Natural killer cell (primary cell): ENCODE data around the gene COL8A2. TPM values are rescaled to one million over a fixed set of nuclear protein-coding genes. Genes with fewer than 3 reads are reported as not detected.

Experiments used
- ATAC-seq, 3 donors: fragments of 150-1000 bp in 2 of 3; fragments of 200-7000 bp in 1 of 3; cut with Tn5 transposase; 1 replicate in 1 of 3; 2 replicates in 2 of 3; pipeline ENCODE4 v1.10.0; 2021; ENCODE audit warnings: mild to moderate bottlenecking in 2 of 3, moderate library complexity in 2 of 3
- DNase-seq, 2 donors: peaks; one replicate each; pipeline versions ENCODE4 v3.0.0 to v3.0.0-alpha.2; 2013 to 2021; ENCODE audit warnings: mixed read lengths in 1 of 2
- H3K27ac ChIP-seq: one replicate; pipeline ENCODE4 v1.5.1; 2013; ENCODE audit warnings: mild to moderate bottlenecking, low read length
- H3K27me3 ChIP-seq: one replicate; pipeline ENCODE4 v1.6.1; 2013; ENCODE audit warnings: low read length; ENCODE audit not compliant: control insufficient read depth, insufficient read depth
- H3K36me3 ChIP-seq: one replicate; pipeline ENCODE4 v1.6.1; 2013; ENCODE audit warnings: low read length; ENCODE audit not compliant: control insufficient read depth, insufficient read depth
- H3K4me1 ChIP-seq: one replicate; pipeline ENCODE4 v1.6.1; 2013; ENCODE audit warnings: low read length; ENCODE audit not compliant: control insufficient read depth, insufficient read depth
- H3K4me3 ChIP-seq: one replicate; pipeline ENCODE4 v1.5.1; 2013; ENCODE audit warnings: low read length
- H3K9me3 ChIP-seq: one replicate; pipeline ENCODE4 v1.6.1; 2013; ENCODE audit warnings: low read length; ENCODE audit not compliant: control insufficient read depth, insufficient read depth
- H3K27ac Mint-ChIP-seq, 2 donors: one replicate each; pipeline ENCODE4 v1.8.0; 2022; ENCODE audit warnings: mild to moderate bottlenecking in 2 of 2, mixed read lengths in 2 of 2, moderate library complexity in 1 of 2
- H3K27me3 Mint-ChIP-seq, 2 donors: one replicate each; pipeline ENCODE4 v1.8.0; 2022; ENCODE audit warnings: low read depth in 2 of 2, mixed read lengths in 2 of 2
- H3K36me3 Mint-ChIP-seq: one replicate; pipeline ENCODE4 v1.8.0; 2022; ENCODE audit warnings: mixed read lengths
- H3K4me1 Mint-ChIP-seq, 2 donors: one replicate each; pipeline ENCODE4 v1.8.0; 2022; ENCODE audit warnings: mixed read lengths in 2 of 2
- H3K4me3 Mint-ChIP-seq: one replicate; pipeline ENCODE4 v1.8.0; 2022; ENCODE audit warnings: mild to moderate bottlenecking, moderate library complexity, mixed read lengths
- H3K9me3 Mint-ChIP-seq, 2 donors: one replicate each; pipeline ENCODE4 v1.8.0; 2022; ENCODE audit warnings: mixed read lengths in 2 of 2
- CTCF ChIP-seq: fragments of 200-600 bp; IDR thresholded peaks from one replicate; pipeline ENCODE4 v1.8.0; 2022; ENCODE audit warnings: antibody characterized with exemption
- WGBS: methylation state at CpG from one replicate; pipeline ENCODE4 v1.1.7; 2013; ENCODE audit warnings: missing lambda C conversion rate; ENCODE audit not compliant: insufficient coverage; 5-methylcytosine and 5-hydroxymethylcytosine counted together
- intact Hi-C: fragments of 100-400 bp; cut with micrococcal nuclease; formaldehyde crosslinking; loops from one replicate; pipeline ENCODE4 v1.14.2; 2022
- total RNA-seq, 4 donors: library from RNA; stranded (reverse); fragments of 120-200 nt in 1 of 4; gene quantifications; one replicate each; pipeline versions ENCODE4 v1.2.3 to v1.2.4, GENCODE V29; 2013 to 2022

COL8A2 gene
- total RNA-seq, 3 donors from 2014 or later (not counting 1 experiment from before 2014, with no cell fraction given), result 0.09 to 0.20 (median 0.14) TPM

- ATAC-seq, result no peak
- peak in 1 of 2 donors; percentile 26 for DNase-seq
- H3K27ac Mint-ChIP-seq, result peak overlapping the region; percentile 99 to 100
- no peaks in the 10 kb centered on the region for H3K27me3 Mint-ChIP-seq
- no peaks in the 10 kb centered on the region for H3K9me3 Mint-ChIP-seq
- H3K4me1 Mint-ChIP-seq, result peaks cover 59 to 81% of the 10 kb centered on the region in 2 donors
- Histone ChIP-seq H3K4me3 (peak overlapping the region; percentile 66), H3K4me1 (peaks cover 74% of the 10 kb centered on the region), H3K9me3 (no peaks in the 10 kb centered on the region), H3K36me3 (no peaks in the 10 kb centered on the region), H3K27ac (peak overlapping the region; percentile 96), H3K27me3 (no peaks in the 10 kb centered on the region)
- WGBS, result 75% methylated on average over 4 of the region's 6 CpGs
- intact Hi-C loops, result no loop called here
- no peak for TF ChIP-seq CTCF
- no peaks in the 10 kb centered on the region for H3K36me3 Mint-ChIP-seq
- H3K4me3 Mint-ChIP-seq, result peak overlapping the region; percentile 88
Measured at GRCh38 chr1:36154765-36155407, 29.9 kb upstream of the COL8A2 start.

GRCh38 chr1:36154335-36154734, 29.3 kb upstream of the COL8A2 start:
- DNase-seq (no peak), ATAC-seq (no peak)
- no peak overlapping the region for H3K27ac ChIP-seq
- intact Hi-C loops, result no loop called here
- 94% methylated on average over 6 of the region's 6 CpGs for WGBS
- no peak for TF ChIP-seq CTCF
- H3K9me3 Mint-ChIP-seq, result no peaks in the 10 kb centered on the region
- peak overlapping the region; percentile 99 to 100 for H3K27ac Mint-ChIP-seq
- H3K27me3 ChIP-seq, result no peaks in the 10 kb centered on the region
- H3K4me3 Mint-ChIP-seq, result peak overlapping the region; percentile 69
- H3K36me3 ChIP-seq, result no peaks in the 10 kb centered on the region
- no peak overlapping the region for H3K4me3 ChIP-seq
- H3K4me1 ChIP-seq, result peaks cover 73% of the 10 kb centered on the region
- H3K36me3 Mint-ChIP-seq, result no peaks in the 10 kb centered on the region
- no peaks in the 10 kb centered on the region for H3K9me3 ChIP-seq
- H3K4me1 Mint-ChIP-seq, result peaks cover 59 to 81% of the 10 kb centered on the region in 2 donors
- no peaks in the 10 kb centered on the region for H3K27me3 Mint-ChIP-seq

- DNase-seq (no peak), ATAC-seq (no peak)
- Mint-ChIP-seq H3K9me3 (no peaks in the 10 kb centered on the region), H3K27me3 (no peaks in the 10 kb centered on the region), H3K27ac (peak overlapping the region; percentile 99 to 100), H3K36me3 (no peaks in the 10 kb centered on the region), H3K4me3 (peak overlapping the region; percentile 52), H3K4me1 (peaks cover 61 to 83% of the 10 kb centered on the region in 2 donors)
- Histone ChIP-seq H3K4me3 (no peak overlapping the region), H3K27me3 (no peaks in the 10 kb centered on the region), H3K36me3 (no peaks in the 10 kb centered on the region), H3K4me1 (peaks cover 70% of the 10 kb centered on the region), H3K9me3 (no peaks in the 10 kb centered on the region), H3K27ac (no peak overlapping the region)
- intact Hi-C loops, result no loop called here
- WGBS, result 96% methylated on average over 6 of the region's 6 CpGs
- no peak for TF ChIP-seq CTCF
Measured at GRCh38 chr1:36153476-36153875, 28.5 kb upstream of the COL8A2 start.

- peak overlapping the region; percentile 92 for H3K27ac ChIP-seq
- WGBS, result 15% methylated on average over 3 of the region's 3 CpGs
- H3K4me3 ChIP-seq, result peak overlapping the region; percentile 2
- H3K36me3 Mint-ChIP-seq, result no peaks in the 10 kb centered on the region
- intact Hi-C loops, result loop anchor here (2.0 kb wide), 1 partner anchor 1327 kb away; no protein-coding TSS in a partner anchor
- peak; percentile 61 to 82 for DNase-seq
- H3K27me3 ChIP-seq, result no peaks in the 10 kb centered on the region
- ATAC-seq, result peak in 1 of 3 donors; percentile 7
- H3K27me3 Mint-ChIP-seq, result no peaks in the 10 kb centered on the region
- H3K9me3 ChIP-seq, result no peaks in the 10 kb centered on the region
- no peak for TF ChIP-seq CTCF
- H3K36me3 ChIP-seq, result no peaks in the 10 kb centered on the region
- H3K27ac Mint-ChIP-seq, result peak overlapping the region; percentile 99 to 100
- H3K9me3 Mint-ChIP-seq, result no peaks in the 10 kb centered on the region
- peak overlapping the region; percentile 81 for H3K4me3 Mint-ChIP-seq
- H3K4me1 ChIP-seq, result peaks cover 58% of the 10 kb centered on the region
- peaks cover 56 to 78% of the 10 kb centered on the region in 2 donors for H3K4me1 Mint-ChIP-seq
Measured at GRCh38 chr1:36151845-36152203, 26.8 kb upstream of the COL8A2 start.
